Mesendoderm (in vitro differentiated cells): ENCODE results near the gene FOXP4.

Experiments
- DNase-seq: peaks from one replicate; pipeline ENCODE4 v3.0.0; 2013
- H2AK5ac ChIP-seq: 2 replicates; pipeline ENCODE4 v1.6.1; 2013; ENCODE audit warnings: low read length, inconsistent platforms
- H2BK120ac ChIP-seq: 2 replicates; pipeline ENCODE4 v1.6.1; 2013; ENCODE audit warnings: low read depth, mild to moderate bottlenecking, low read length, moderate library complexity, mixed read lengths
- H2BK15ac ChIP-seq: replicated peaks from 2 replicates; pipeline ENCODE4 v1.6.1; 2013; ENCODE audit warnings: low read depth, mild to moderate bottlenecking, moderate library complexity
- H2BK5ac ChIP-seq: 2 replicates; pipeline ENCODE4 v1.6.1; 2013; ENCODE audit warnings: low read length, inconsistent platforms
- H3K18ac ChIP-seq: 2 replicates; pipeline ENCODE4 v1.6.1; 2013; ENCODE audit warnings: mild to moderate bottlenecking, low read length, mixed read lengths
- H3K23ac ChIP-seq: one replicate; pipeline ENCODE4 v1.6.1; 2013; ENCODE audit warnings: low read length
- H3K27ac ChIP-seq: 2 replicates; pipeline ENCODE4 v1.5.1; 2013; ENCODE audit warnings: low read depth, mild to moderate bottlenecking, inconsistent platforms, low read length, moderate library complexity
- H3K27me3 ChIP-seq: 2 replicates; pipeline ENCODE4 v1.6.1; 2013; ENCODE audit warnings: low read length, control low read depth, mild to moderate bottlenecking, inconsistent platforms; ENCODE audit not compliant: insufficient read depth, poor library complexity
- H3K36me3 ChIP-seq: 2 replicates; pipeline ENCODE4 v1.6.1; 2013; ENCODE audit warnings: low read length, inconsistent platforms; ENCODE audit not compliant: control insufficient read depth, insufficient read depth
- H3K4ac ChIP-seq: one replicate; pipeline ENCODE4 v1.6.1; 2013; ENCODE audit warnings: low read depth, mild to moderate bottlenecking, low read length, moderate library complexity
- H3K4me1 ChIP-seq: 2 replicates; pipeline ENCODE4 v1.6.1; 2013; ENCODE audit warnings: low read depth, low read length, inconsistent platforms; ENCODE audit not compliant: control insufficient read depth
- H3K4me2 ChIP-seq: 2 replicates; pipeline ENCODE4 v1.6.1; 2013; ENCODE audit warnings: low read length
- H3K4me3 ChIP-seq: 2 replicates; pipeline ENCODE4 v1.5.1; 2013; ENCODE audit warnings: mild to moderate bottlenecking, low read length
- H3K56ac ChIP-seq: one replicate; pipeline ENCODE4 v1.6.1; 2013; ENCODE audit warnings: low read length
- H3K79me1 ChIP-seq: 2 replicates; pipeline ENCODE4 v1.6.1; 2013; ENCODE audit warnings: low read length, inconsistent platforms
- H3K79me2 ChIP-seq: 2 replicates; pipeline ENCODE4 v1.6.1; 2013; ENCODE audit warnings: mild to moderate bottlenecking, low read length; ENCODE audit not compliant: control insufficient read depth, insufficient read depth
- H3K9ac ChIP-seq: 2 replicates; pipeline ENCODE4 v1.6.1; 2013; ENCODE audit warnings: low read length, inconsistent platforms
- H4K5ac ChIP-seq: one replicate; pipeline ENCODE4 v1.6.1; 2013; ENCODE audit warnings: low read length
- H4K8ac ChIP-seq: one replicate; pipeline ENCODE4 v1.6.1; 2013; ENCODE audit warnings: low read depth, mild to moderate bottlenecking, control low read depth, low read length, moderate library complexity
- WGBS: extraction: QIAGEN DNeasy Blood & Tissue Kit; methylation state at CpG from one replicate; pipeline ENCODE4 v1.1.7; 2013; ENCODE audit warnings: low lambda C conversion rate, missing lambda C conversion rate; ENCODE audit not compliant: insufficient coverage; ENCODE audit errors: extremely low coverage; 5-methylcytosine and 5-hydroxymethylcytosine counted together

The FOXP4 gene

DNA sequence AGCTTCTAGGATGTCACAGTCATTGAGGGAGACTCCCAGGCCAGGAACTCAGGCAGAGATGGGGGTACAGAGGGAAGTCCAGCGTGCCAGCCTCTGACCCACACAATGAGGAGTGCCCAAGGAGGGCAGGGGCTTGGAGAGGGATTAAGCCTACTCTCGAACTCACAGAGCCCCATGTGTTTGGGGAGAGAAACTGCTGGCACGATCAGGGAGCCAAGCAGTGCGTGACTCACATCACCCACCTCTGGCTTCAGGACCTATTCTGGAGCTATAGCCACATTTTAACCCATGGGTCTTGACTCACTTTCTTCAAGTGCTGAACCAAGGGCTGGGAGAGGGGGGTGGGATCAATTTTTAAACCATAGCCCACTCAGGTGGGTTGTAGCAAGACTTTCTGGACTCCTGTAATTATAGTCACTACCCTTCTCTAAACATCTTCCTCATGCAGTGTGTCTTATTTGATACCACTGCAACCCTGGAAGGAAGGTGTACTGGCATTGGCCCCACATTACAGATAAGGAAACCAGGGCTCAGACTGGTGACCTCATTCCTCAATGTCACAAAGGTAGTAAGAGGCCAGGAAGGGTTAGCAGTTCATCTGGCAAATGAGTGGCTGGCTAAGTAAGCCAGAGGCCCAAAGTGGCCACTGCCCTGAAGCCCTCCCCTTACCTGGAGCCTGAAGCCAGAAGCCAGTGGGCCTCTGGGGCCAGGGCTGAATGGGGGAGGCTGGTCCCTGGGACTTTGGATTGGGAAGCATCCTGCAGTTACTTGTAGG is 12.0 kb downstream of the FOXP4 start:
- Histone ChIP-seq H3K36me3 (no peaks in the 10 kb centered on the region), H3K4me3 (no peak overlapping the region), H4K8ac (no peak overlapping the region), H3K79me1 (peaks cover 7% of the 10 kb centered on the region), H3K56ac (no peak overlapping the region), H3K27ac (no peak overlapping the region), H3K4me1 (peaks cover 21% of the 10 kb centered on the region), H2BK15ac (no peak overlapping the region), H3K4ac (no peak overlapping the region), H2BK120ac (no peak overlapping the region), H3K9ac (no peak overlapping the region), H2BK5ac (no peak overlapping the region), H3K4me2 (no peak overlapping the region), H4K5ac (no peak overlapping the region), H3K27me3 (no peaks in the 10 kb centered on the region), H2AK5ac (no peak overlapping the region), H3K79me2 (peaks cover 3% of the 10 kb centered on the region), H3K18ac (no peak overlapping the region), H3K23ac (no peak overlapping the region)
- no peak for DNase-seq
- WGBS, result no CpG with 5 or more reads among the region's 4 CpGs

DNA sequence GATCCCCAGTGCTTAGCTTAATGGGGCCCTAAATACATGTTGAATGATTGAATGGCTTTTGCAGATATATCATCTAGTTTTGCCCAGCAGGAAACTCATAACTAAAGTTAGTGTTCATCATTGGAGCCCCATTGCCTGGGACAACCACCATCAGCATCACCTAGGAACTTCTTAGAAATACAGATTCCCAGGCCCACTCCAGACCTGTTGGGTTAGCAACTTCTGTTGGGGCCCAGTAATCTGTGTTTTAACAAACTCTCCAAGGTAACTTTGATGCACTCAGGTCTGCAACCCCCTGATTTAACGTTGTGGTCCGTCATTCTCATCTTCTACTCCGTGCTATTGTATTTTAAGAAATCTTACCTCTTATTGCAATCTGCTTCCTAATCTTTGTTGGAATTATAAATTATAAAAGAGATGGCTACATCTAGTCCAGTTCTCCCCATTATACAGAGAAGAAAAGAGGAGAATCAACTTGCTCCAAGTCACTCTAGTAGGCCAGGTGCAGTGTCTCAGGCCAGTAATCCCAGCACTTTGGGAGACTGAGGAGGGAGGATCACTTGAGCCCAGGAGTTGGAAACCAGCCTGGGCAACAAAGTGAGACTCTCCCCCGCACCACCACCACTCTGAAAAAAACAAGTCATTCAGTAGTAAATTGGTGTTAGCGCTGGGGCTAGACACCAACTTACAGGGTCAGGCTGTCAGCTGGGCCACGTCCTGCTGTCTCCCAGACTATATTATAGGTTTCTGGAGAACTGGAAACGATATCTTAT is 13.7 kb downstream of the FOXP4 start:
- H3K36me3 ChIP-seq, result no peaks in the 10 kb centered on the region
- H2AK5ac ChIP-seq, result no peak overlapping the region
- no peak overlapping the region for H4K8ac ChIP-seq
- no CpG with 5 or more reads among the region's 7 CpGs for WGBS
- H3K4me2 ChIP-seq, result peak overlapping the region; percentile 57
- H3K27ac ChIP-seq, result no peak overlapping the region
- H3K4ac ChIP-seq, result no peak overlapping the region
- peak overlapping the region; percentile 59 for H3K9ac ChIP-seq
- peaks cover 7% of the 10 kb centered on the region for H3K79me1 ChIP-seq
- no peak overlapping the region for H2BK5ac ChIP-seq
- H4K5ac ChIP-seq, result no peak overlapping the region
- peaks cover 3% of the 10 kb centered on the region for H3K79me2 ChIP-seq
- peaks cover 16% of the 10 kb centered on the region for H3K4me1 ChIP-seq
- no peak overlapping the region for H3K18ac ChIP-seq
- no peak overlapping the region for H3K4me3 ChIP-seq
- no peak overlapping the region for H2BK15ac ChIP-seq
- H3K56ac ChIP-seq, result peak overlapping the region; percentile 81
- H3K23ac ChIP-seq, result no peak overlapping the region
- no peaks in the 10 kb centered on the region for H3K27me3 ChIP-seq
- no peak overlapping the region for H2BK120ac ChIP-seq
- DNase-seq, result no peak

DNA sequence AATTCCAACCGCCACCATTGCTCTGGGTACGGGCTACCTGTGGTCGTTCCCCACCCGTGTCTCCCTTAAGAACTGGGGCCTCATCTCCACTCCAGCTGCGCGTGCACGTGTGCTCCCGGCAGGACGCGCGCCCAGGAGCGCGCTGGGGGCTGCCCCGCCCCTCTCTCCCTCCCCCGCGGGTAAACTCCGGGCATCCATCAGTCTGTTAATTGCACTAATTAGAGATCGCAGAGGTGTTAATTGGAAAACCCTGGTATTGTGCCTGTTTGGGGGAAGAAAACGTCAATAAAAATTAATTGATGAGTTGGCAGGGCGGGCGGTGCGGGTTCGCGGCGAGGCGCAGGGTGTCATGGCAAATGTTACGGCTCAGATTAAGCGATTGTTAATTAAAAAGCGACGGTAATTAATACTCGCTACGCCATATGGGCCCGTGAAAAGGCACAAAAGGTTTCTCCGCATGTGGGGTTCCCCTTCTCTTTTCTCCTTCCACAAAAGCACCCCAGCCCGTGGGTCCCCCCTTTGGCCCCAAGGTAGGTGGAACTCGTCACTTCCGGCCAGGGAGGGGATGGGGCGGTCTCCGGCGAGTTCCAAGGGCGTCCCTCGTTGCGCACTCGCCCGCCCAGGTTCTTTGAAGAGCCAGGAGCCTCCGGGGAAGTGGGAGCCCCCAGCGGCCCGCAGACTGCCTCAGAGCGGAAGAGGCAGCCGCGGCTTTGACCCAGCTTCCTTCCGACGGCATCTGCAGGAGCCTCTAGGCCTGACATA is 14.4 kb downstream of the FOXP4 start:
- H3K79me2 ChIP-seq, result peaks cover 3% of the 10 kb centered on the region
- peak overlapping the region; percentile 81 for H3K56ac ChIP-seq
- H2BK120ac ChIP-seq, result no peak overlapping the region
- H4K5ac ChIP-seq, result no peak overlapping the region
- WGBS, result no CpG with 5 or more reads among the region's 53 CpGs
- peak overlapping the region; percentile 25 for H2BK5ac ChIP-seq
- H3K4me3 ChIP-seq, result peak overlapping the region; percentile 55
- H3K36me3 ChIP-seq, result no peaks in the 10 kb centered on the region
- H3K27me3 ChIP-seq, result no peaks in the 10 kb centered on the region
- no peak overlapping the region for H3K4ac ChIP-seq
- peak; percentile 89 for DNase-seq
- peak overlapping the region; percentile 57 for H3K4me2 ChIP-seq
- no peak overlapping the region for H3K23ac ChIP-seq
- H4K8ac ChIP-seq, result no peak overlapping the region
- peaks cover 7% of the 10 kb centered on the region for H3K79me1 ChIP-seq
- H3K4me1 ChIP-seq, result peaks cover 16% of the 10 kb centered on the region
- peak overlapping the region; percentile 63 for H3K18ac ChIP-seq
- no peak overlapping the region for H2BK15ac ChIP-seq
- H3K9ac ChIP-seq, result peak overlapping the region; percentile 59
- H2AK5ac ChIP-seq, result no peak overlapping the region
- peak overlapping the region; percentile 25 for H3K27ac ChIP-seq

DNA sequence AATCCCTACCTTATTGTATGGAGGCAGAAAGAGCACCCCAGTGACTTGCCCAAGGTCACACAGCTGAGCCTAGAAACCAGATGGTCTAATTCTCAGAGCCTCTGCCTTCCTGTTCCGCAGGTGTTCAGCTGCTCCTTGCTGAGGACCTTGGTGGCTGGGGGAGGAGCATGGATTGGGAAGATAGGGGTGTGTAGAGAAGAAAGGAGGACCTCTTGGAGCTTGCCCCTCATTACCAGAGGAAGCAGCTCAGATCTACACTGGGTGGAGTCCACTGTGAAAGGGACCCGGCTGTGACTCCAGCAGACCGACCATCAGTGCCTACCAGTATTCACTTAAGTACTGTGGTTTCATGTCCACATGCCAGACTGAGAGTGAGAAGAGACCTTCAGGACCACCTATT is 15.2 kb downstream of the FOXP4 start:
- Histone ChIP-seq H3K4me2 (no peak overlapping the region), H2BK5ac (no peak overlapping the region), H3K4ac (no peak overlapping the region), H3K79me2 (no peaks in the 10 kb centered on the region), H2BK15ac (no peak overlapping the region), H3K36me3 (no peaks in the 10 kb centered on the region), H4K8ac (no peak overlapping the region), H3K9ac (no peak overlapping the region), H3K27ac (no peak overlapping the region), H4K5ac (no peak overlapping the region), H3K27me3 (no peaks in the 10 kb centered on the region), H2AK5ac (no peak overlapping the region), H3K4me1 (peaks cover 13% of the 10 kb centered on the region), H3K4me3 (no peak overlapping the region), H3K56ac (peak overlapping the region; percentile 81), H3K23ac (no peak overlapping the region), H3K18ac (no peak overlapping the region), H3K79me1 (peaks cover 4% of the 10 kb centered on the region), H2BK120ac (no peak overlapping the region)
- DNase-seq, result no peak
- WGBS, result no CpG with 5 or more reads among the region's 3 CpGs

DNA sequence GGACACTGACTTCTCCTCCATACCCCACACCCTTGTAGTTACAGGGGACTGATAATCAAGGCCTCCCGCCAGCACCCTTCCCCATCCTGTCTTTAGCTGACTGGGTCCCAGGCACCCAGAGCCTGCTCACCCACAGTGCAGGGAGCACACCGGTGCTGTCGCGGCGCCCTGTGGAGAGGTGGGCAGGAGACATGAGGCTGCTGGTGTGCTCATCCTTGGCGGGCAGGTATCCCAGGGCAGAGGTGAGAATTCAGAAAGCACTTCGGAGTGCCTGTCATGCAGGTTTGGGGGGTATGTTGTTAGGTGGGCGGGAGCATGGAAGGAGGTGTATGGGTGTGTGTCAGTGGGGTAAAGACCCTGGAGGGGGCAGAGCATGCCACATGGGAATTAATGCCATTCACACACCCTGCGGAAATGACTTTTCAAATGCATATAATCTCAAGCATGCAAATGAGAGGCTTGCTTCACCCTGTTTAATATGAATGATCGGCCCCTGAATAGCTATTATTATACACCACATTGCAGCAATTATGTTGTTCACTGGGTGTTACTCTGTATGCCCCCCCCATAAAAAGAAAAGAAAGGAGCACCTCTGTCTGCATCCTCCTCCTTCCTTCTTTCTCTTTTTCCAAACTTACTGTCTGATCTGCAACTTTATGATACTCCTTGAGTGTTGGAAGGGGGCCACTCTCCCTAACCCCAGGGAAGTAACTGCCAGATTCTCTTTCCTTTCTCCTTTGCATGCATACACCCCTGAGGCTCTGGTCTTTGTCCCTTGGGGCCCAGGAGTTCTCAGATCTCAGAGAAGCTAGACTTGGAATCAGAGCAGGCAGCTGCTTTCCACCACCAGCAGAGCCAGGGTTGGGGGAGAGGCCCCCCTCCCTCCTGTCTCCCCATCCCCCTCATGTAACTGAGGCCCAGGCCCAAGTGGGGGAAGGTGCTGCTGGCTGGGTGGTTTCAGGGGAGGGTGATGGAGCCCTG is 16.0 kb downstream of the FOXP4 start:
- Histone ChIP-seq H2AK5ac (no peak overlapping the region), H2BK120ac (no peak overlapping the region), H3K4me2 (no peak overlapping the region), H3K4me3 (no peak overlapping the region), H3K56ac (peak overlapping the region; percentile 31), H3K79me1 (peaks cover 4% of the 10 kb centered on the region), H3K9ac (no peak overlapping the region), H3K79me2 (no peaks in the 10 kb centered on the region), H4K8ac (no peak overlapping the region), H3K36me3 (no peaks in the 10 kb centered on the region), H3K18ac (no peak overlapping the region), H2BK15ac (no peak overlapping the region), H3K23ac (no peak overlapping the region), H3K4me1 (peaks cover 13% of the 10 kb centered on the region), H4K5ac (no peak overlapping the region), H3K4ac (no peak overlapping the region), H3K27me3 (no peaks in the 10 kb centered on the region), H2BK5ac (no peak overlapping the region), H3K27ac (no peak overlapping the region)
- no peak for DNase-seq
- no CpG with 5 or more reads among the region's 10 CpGs for WGBS
